GM03348 (cell line): ENCODE results near the gene PRKAG2.

Experiments used
- DNase-seq: peaks from one replicate; pipeline ENCODE4 v3.0.0; 2012; ENCODE audit warnings: low spot score

Gene PRKAG2

GRCh38 chr7:151691449-151691848 is 185.5 kb downstream of the PRKAG2 start:
- DNase-seq = no peak

GRCh38 chr7:151690606-151691005 is 186.3 kb downstream of the PRKAG2 start:
- DNase-seq = no peak

GRCh38 chr7:151689196-151689971 is 187.5 kb downstream of the PRKAG2 start:
- DNase-seq = no peak

GRCh38 chr7:151688236-151688780 is 188.6 kb downstream of the PRKAG2 start:
- no peak for DNase-seq

GRCh38 chr7:151687523-151688235 is 189.2 kb downstream of the PRKAG2 start:
- peak; percentile 98 for DNase-seq

GRCh38 chr7:151686826-151687225 is 190.1 kb downstream of the PRKAG2 start:
- no peak for DNase-seq

- no peak for DNase-seq
These were observed 190.7 kb downstream of the PRKAG2 start for GRCh38 chr7:151686016-151686766.

GRCh38 chr7:151684408-151685175 is 192.3 kb downstream of the PRKAG2 start:
- no peak for DNase-seq

GRCh38 chr7:151683615-151684407 is 193.1 kb downstream of the PRKAG2 start:
- DNase-seq = no peak

- DNase-seq = no peak
These were observed 193.9 kb downstream of the PRKAG2 start for GRCh38 chr7:151682831-151683614.

GRCh38 chr7:151681726-151682125 is 195.2 kb downstream of the PRKAG2 start:
- DNase-seq = no peak

- DNase-seq = peak; percentile 61
These were observed 196.1 kb downstream of the PRKAG2 start for GRCh38 chr7:151680810-151681209.

GRCh38 chr7:151679881-151680612 is 196.9 kb downstream of the PRKAG2 start:
- DNase-seq = no peak

GRCh38 chr7:151679071-151679708 is 197.7 kb downstream of the PRKAG2 start:
- DNase-seq = no peak

- DNase-seq = no peak
These were observed 198.7 kb downstream of the PRKAG2 start for GRCh38 chr7:151678227-151678604.

- no peak for DNase-seq
These were observed 199.2 kb downstream of the PRKAG2 start for GRCh38 chr7:151677581-151678226.

- DNase-seq = no peak
These were observed 200.2 kb downstream of the PRKAG2 start for GRCh38 chr7:151676759-151677158.

- DNase-seq = no peak
These were observed 201.6 kb downstream of the PRKAG2 start for GRCh38 chr7:151675196-151675920.
